Globus pallidus (tissue), 1 donor: ENCODE measurements around the gene TIMP1.
"Not testable (repeated sequence)": the region's sequence is repeated elsewhere in the genome, so short reads cannot be mapped to it uniquely, and the experiment has no call there.

Experiments used
- DNase-seq: peaks from one replicate; pipeline ENCODE4 v3.0.0-alpha.2; 2015; ENCODE audit warnings: low spot score

Gene TIMP1

DNA sequence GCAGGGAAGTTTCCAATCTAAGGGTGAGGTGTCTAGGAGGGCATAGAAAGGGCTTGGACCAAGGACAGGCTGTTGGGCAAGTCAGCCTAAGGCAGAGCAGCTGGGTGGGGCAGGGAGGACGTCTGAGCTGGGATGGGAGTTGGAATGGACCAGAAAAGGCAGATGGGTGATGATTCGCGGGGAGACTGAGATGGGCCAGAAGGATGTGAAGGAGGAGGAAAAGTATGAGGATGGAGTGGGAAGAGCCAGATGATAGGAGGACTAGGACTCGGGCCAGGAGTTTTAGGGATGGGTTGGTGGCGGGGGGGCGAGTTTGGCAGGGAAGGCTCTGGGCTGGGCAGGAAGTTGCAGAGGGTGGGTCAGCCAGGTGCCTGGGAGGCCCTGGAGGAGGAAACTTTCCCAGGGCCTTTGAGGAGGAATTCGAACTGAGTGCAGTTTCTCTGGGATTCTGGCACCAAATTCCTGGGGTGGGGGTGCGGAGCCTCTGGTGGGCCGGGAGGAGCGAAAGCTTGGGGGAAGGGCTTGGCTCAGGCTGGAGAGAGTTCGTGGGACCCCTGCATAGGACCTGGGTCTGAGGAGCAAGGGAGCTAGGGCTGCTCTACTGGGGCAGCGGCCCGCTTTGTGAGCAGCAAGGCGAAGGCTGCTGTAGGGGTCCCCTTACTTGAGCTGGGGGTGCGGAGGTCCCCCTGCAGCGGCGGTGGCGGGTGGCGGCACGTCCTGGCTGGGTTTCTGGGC, 8.7 kb upstream of the TIMP1 start:
- DNase-seq = no peak

DNA sequence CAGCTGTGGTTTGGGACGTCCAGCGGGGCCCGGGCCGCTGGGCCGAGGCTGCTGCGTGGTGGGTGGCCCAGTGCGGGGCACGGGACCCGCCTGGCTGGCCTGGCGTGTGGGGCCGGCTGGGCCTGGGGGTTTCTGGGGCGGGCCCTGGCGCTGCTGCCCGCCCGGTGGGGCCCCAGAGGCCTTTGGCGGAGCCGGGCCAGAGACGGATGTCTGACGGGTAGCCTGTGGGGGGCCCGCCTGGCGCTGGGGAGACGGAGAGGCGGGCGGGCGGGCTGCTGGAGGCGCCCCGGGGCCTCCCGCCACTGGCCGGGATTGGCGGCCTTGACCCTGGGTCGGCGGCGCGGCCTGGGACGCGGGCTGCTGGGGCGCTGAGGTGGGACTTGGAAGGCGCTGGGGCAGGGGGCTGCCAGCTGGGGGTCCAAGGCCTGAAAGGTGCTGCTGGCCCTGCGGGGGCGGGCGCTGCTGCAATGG, 8.1 kb upstream of the TIMP1 start:
- DNase-seq = no peak

DNA sequence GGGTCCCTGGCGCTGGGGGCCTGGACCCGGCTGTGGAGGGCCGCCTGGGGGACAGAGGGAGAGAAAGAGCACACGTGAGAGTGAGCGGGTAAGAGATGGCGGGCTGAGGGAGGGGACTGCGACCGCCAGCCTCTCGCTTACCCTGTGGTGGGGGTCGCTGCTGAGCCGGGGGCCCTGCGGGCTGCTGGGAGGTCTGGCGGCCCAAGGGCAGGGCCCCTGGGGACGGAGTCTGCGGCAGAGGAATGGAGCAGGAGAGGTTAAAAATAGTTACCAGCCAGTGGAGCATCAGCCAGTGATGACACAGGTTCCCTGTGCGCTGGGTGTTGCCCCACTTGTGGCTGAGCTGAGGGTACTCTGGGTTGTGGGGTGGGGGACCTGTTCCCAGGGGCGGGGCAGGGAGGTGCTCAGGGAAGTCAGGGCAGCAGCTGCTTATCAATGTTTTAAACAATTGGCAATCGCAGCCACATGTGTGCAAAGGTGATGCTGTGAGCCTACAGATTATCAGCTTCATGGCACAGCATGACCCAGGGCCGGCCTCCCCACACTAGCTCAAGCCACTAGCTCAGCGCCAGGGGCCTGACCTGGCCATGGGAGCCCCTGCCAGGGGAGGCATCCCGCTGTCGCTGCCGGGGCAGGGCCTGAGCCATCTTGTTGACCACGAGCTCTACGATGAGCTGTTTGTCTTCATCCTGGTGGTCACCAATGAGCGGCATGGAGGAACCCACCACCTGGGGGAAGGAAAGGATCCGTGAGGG, 7.5 kb upstream of the TIMP1 start:
- DNase-seq = no peak

DNA sequence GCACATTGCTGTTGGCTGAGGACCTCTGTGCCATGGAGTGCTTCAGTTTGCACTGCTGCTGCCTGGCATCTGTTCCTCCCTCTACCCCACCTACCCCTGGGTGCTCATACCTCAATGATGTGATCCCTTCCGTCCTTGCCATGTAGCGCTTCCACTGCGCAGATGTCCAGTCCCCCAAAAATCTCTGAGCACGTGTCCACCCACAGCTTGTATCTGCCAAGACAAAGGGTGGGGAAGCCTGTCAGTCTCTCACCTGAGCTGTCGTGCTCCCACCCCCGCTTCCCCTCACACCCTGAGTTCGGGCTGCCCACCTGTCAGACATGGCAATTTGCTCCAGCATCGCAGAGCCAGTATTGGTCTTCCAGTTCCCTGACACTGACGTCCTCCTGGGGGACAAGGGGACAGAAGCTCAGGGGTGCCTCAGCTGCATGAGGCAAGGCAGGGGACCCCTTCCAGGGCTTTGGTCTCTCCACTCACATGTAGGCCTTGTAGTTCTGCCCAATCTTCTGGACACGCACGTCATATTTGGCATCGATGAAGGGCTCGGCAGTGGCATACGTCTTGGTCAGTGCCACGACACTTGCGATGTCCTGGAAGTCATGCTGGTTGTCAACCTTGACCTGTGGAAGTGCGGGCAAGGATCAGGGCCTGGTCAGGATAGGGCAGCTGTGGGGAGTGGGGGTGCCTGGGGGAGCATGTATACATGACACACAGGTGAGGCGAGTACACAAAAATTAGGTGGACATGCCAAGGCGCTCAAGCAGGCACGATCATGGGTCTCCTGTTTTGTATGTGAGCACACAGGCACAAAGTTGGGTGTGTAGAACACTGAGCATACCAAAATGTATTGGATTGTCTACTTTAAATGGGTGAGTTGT, 6.0 kb upstream of the TIMP1 start:
- DNase-seq = no peak

DNA sequence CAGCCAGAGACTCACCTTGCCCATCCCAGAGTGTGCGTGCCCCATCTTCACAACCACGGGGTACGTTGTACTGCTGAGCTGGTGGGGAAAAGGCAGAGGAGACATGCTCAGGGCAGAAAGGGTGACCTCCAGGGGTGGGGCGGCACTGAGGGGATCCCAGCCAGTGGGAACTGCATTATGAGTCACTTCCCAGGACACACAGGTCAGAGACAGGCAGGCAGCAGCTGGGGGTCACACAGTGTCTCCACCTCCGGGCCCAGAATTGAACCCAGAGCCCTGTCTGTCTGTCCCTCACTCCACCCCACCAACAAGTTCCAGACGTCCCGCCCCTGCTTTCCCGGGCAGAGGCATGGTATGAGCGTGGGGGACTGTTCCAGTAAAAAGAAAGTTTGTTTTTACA, 4.8 kb upstream of the TIMP1 start:
- no peak for DNase-seq

DNA sequence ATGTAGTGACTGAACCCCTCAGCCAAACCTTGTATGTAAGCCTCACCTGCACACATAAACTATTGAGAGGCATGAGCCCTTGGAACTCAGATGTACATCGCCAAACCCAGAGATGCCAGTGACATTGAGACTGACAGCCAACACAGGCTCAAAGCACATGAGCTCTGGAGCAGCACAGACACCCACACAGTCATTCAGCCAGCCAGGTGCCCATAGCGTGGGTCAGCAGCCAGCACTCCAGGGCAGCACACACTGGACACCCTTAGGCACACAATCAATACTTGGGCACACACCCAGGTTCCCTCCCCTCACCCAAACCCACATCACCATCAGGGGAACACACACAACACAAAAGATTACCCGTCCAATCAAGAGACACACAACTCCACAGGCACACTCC, 4.3 kb upstream of the TIMP1 start:
- DNase-seq = no peak

DNA sequence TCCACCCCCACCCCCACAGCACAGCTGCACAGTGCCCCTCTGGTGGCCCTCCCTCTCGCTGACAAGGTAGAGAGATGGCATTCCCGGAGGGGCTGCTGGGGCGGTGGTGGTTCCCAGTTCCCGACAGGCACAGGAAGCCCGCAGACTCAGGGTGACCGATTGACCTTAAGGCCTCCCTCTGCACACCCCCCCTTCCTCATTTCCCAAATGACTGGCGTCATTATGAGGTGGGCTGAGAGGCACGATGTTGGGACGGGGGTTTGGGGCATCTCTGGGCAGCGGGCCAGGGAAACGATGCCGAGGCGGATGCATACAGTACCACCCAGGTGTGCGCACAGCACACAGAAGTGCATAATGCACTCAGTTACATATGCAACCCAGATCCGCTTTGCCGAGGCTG, 3.5 kb upstream of the TIMP1 start:
- no peak for DNase-seq

DNA sequence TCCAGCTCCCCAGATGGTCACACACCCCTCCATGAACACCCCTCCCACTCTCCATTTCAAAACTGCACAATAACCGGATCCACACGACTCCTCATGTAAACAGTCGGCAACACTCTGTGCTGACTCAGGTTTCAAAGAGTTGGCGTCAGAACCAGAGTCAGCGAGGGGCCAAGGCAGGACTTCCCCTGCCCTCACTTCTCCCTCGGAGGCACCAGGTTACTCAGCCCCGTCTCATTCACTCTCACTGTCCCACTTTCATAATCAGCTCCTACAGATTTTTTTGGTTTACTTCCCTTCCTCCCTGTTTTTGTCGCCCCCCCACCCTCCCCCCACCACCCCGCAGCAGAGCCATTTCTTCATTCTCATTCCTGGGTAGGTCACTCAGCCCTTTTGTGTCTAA, 2.7 kb upstream of the TIMP1 start:
- no peak for DNase-seq

DNA sequence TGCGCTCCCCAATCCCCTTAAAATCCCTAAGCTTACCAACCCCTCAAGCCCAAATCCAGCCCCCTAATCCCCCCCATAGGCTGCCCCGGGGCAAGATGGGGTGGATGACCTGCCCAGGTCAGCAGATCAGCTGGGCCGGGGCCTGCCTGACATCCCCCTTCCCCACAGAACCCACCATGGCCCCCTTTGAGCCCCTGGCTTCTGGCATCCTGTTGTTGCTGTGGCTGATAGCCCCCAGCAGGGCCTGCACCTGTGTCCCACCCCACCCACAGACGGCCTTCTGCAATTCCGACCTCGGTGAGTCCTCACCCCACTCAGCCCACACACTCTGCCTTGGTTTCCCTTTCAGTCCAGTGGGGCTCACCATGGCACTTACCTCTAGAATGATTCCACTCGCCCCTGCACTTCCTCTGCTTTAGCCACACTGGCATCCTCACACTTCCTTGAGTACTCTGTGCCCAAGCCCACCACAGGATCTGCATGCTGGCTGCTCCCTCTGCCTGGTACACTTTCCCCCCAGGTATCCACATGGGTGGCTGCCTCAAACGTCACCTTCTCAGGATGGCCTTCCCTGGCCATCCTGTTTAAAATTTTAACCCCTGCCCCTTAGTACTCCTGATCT, 1.1 kb downstream of the TIMP1 start:
- no peak for DNase-seq

DNA sequence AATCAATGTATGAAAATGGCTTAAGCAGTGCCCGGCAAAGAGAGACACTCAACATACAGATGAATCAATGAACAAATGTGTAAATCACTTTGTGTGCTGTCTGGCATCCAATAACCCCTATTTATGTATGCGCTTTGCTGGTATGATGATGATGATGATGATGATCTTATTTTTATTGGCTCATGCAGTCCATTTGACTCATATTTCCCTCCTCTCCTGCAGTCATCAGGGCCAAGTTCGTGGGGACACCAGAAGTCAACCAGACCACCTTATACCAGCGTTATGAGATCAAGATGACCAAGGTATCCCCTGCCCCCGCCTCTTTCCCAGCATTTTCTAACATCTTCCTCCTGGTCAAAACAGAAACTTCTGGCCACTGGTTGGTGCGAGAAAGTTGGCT, 2.5 kb downstream of the TIMP1 start:
- DNase-seq = no peak

DNA sequence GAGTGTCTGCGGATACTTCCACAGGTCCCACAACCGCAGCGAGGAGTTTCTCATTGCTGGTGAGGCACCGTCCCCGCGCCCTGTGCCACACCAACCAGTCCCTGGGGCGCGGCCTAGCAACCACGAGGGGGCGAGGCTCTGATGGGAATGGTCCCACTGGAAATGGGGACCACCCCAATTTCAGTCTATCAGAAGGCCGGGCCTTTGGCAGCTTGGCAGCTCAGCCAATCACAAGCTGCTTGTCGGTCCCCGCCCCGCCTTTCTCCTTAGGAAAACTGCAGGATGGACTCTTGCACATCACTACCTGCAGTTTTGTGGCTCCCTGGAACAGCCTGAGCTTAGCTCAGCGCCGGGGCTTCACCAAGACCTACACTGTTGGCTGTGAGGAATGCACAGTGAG, 3.0 kb downstream of the TIMP1 start:
- no peak for DNase-seq

DNA sequence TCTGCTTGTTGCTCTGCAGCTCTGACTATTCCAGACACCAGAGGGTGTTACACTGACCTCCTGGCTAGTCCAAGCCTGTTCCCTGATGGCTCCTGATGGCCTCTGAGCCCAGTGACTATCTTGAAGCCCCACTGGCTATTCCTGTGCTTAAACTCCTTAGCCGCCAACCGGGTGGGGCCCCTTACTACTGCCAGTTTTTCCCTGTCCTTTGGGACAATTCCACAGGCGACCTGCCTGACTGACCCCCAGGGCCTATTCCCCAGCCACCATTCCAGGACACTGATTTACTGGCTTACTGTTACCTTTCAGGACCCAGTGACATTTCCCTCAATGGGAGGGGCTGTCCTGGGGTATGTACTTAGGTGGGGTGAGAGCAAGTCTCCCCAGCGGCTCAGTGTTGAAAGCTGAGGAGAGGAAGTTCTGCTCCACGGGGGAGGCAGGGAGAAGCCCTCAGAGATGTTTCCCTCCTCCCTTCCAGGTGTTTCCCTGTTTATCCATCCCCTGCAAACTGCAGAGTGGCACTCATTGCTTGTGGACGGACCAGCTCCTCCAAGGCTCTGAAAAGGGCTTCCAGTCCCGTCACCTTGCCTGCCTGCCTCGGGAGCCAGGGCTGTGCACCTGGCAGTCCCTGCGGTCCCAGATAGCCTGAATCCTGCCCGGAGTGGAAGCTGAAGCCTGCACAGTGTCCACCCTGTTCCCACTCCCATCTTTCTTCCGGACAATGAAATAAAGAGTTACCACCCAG, 4.0 kb downstream of the TIMP1 start:
- no peak for DNase-seq

DNA sequence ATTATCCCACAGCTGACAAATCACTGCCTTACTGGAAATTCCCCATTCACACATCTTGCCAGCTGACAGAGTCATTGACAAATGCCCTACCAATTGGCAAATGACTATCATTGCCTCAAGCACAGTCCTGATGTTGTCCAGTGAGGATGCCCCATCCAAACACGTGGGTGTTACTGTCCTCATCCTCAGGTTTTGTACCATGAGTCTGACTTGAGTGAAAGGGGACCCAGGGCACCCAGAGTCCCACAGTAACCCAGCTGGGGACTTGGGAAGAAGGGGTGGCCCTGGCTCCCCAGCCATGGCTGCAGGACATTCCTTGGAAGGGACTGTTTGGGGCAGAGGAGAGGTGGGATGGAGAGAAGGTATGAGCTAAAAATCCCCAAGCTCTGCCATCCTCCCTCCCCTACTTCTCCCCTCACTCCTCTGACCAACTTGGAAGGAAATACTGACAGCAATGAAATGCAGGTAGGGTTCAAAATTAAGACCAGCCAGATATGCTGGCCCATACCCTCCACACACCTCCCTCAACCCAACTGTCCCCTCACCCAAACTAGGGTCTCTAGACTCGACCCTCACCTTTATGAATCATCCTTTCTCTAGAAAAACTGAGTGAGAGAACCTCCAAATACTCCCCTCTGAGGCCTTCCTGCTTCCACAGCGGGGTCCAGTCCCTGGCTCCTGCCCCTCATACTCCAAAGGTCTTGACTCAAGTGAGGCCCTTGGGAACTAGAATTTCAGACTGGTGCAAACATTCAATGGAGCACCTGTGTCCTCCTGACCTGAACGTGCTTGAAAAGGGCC, 5.1 kb downstream of the TIMP1 start:
- no peak for DNase-seq

DNA sequence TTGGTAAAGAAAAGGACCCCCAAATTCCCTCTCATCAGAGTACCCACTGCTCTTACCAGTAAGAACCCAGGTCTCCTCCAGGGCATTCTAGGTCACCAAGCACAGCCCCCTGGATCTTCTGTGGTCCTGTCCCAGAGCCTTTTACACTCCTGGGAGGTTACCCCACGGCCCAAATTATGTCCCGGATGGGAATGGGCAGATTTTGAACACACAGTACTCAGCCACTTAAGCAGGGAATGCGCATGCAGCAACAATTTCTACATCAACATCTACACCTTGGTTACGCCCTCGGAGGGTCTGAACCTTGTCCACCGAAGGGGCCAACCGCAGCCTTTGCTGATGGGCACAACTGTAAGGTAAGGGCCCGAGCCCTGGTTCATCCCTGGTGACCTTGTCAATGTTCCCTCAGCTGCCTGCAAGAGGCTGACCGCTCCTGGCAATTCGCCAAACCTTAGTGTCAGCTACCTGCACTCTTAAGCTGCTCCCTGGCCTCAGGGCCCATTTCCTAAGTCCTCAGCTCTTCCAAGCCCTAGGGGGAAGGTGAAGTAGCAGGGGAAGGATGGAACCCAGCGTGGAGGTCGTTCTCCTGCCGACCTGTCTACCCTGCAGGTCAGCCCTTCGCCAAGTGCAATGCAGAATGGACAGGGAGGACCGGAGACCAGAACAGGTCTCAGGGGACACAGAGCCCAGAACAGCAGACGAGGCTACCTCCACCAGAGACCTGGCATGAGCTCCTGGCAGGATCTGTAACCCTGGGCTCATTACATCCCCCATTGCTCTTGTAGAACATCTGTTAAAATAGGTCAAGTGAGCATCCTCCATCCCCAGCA, 5.9 kb downstream of the TIMP1 start:
- DNase-seq = no peak

DNA sequence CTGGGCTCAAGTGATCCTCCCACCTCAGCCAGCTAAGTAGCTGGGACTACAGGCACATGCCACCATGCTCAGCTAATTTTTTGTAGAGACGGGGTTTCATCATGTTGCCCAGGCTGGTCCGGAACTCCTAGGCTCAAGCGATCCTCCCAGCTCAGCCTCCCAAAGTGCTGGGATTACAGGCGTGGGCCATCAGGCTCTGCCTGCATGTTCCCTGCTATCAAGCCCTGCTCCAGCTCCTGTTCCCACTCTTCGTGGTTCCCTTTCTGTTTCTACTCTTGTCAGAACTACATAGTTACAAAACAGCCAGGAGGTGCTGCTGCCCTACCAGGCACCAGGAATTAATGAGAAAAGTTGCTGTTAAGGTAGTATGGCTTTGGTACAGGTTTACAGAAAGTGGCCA, 8.7 kb downstream of the TIMP1 start:
- DNase-seq = no peak

DNA sequence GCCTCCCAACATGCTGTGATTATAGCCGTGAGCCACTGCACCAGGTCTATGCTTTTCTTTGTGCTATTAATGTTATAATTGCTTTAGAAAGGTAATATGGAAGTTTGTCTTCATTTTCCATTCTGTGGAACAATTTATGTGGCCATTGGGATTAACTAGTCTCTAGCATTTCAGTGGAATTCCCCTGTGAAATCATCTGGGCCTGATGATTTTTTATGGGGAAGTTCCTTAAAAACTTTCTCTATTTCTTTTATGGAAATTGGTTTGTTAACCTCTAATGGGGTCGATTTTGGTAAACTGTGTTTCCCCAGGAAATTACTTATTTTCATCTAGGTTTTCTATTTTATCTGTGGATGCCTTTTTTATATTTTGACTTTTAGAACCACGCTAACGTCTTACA, 11.3 kb downstream of the TIMP1 start:
- no peak for DNase-seq

DNA sequence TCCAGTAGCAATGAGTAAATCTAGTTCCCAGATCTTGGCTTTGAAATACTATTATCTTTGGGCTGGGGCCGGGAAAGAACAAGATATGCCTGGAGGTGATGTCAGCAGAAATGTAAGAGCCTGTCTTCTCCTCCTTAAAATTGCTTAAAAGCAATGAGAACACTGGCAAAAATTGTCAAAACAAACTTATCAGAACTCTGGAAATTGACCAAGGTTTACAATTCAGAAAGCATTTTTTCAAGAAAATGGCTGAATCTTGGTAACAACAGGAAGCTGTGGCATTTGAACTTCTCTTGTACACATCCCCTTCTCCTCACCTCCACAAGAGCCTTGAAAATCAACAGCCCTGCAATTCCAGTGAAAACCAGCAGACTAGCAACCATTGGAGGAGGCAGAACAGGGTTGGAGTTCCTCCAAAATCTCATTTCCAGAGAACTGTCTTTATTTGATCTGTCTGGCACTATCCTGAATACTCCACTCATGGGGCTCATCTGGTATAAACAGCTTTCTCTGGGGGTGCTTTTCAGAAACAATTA, 13.5 kb downstream of the TIMP1 start:
- no peak for DNase-seq

DNA sequence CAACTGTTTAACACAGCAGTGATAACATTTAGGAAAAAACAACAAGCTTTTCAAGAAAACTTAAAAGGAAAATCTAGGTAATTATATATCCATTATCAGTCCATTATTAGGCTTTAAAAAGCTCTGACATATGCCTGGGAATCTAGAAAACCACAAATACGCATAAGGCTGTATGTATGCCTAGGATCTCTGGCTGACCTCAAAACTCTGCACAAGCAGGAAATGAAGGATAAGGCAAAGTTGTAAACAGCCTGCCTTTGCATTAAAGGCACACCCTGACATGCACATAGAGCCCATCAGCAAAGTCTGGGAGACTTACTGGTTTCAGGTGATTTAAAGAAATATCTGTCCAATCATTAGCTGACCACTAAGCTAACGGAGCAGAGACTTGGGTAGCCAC, 14.0 kb downstream of the TIMP1 start:
- DNase-seq = no peak

DNA sequence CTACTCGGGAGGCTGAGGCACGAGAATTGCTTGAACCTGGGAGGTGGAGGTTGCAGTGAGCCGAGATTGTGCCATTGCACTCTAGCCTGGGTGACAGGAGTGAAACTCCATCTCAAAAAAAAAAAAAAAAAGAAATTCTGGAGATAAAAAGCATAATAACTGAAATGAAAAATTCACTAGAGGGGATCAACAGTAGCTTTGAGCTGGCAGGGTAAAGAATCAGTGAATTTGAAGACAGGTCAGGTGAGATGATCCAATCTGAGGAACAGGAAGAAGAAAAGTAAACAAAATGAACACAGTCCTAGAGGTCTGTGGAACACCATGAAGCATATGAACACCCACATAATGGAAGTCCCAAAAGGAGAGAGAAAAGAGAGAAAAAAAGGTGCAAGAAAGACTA, 15.0 kb downstream of the TIMP1 start:
- DNase-seq = no peak

DNA sequence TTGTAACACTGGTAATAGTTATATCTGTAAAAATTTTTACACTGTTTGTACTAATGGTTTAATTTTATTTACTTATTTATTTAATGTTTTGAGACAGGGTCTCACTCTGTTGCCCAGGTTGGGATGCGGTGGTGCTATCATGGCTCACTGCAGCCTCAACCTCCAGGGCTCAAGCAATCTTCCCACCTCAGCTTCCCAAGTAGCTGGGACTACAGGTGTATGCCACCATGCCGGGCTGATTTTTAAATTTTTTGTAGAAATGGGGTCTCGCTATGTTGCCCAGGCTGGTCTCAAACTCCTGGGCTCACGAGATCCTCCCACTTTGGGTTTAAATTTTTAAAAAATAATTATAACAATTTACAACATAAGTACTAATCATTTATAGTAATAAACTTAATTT, 20.9 kb downstream of the TIMP1 start:
- not testable (repeated sequence) for DNase-seq
